K562 (cell line): Measurements from ENCODE around the gene STK16. TPM values are rescaled to one million over a fixed set of nuclear protein-coding genes. Genes with fewer than 3 reads are reported as not detected.

Experiments
- AFF4 ChIP-seq: sonication (generic); formaldehyde crosslinking; IDR thresholded peaks from 2 replicates; pipeline ENCODE4 v1.8.0; 2023; ENCODE audit warnings: mild to moderate bottlenecking, missing genetic modification reagents
- ARID1B ChIP-seq: fragments of 450-650 bp; IDR thresholded peaks from 2 replicates; pipeline ENCODE4 v1.6.1; 2016; ENCODE audit warnings: antibody characterized with exemption, mild to moderate bottlenecking, inconsistent platforms
- C11orf30 ChIP-seq: fragments of 450-650 bp; IDR thresholded peaks from 2 replicates; pipeline ENCODE4 v1.6.1; 2016; ENCODE audit warnings: low read depth, mild to moderate bottlenecking
- CBX2 ChIP-seq: fragments of 200-600 bp; sonication (generic); IDR thresholded peaks from one replicate; pipeline ENCODE4 v1.6.1; 2012; ENCODE audit warnings: mild to moderate bottlenecking, low read length, inconsistent platforms; ENCODE audit not compliant: insufficient read depth, poor library complexity, severe bottlenecking
- GMEB1 ChIP-seq: fragments of 250-450 bp; sonication (Bioruptor Pico); IDR thresholded peaks from 2 replicates; pipeline ENCODE4 v1.4.0; 2020; ENCODE audit warnings: mild to moderate bottlenecking
- HMG20A ChIP-seq: fragments of 450-650 bp; formaldehyde crosslinking; conservative IDR thresholded peaks from 2 replicates; pipeline ENCODE4 v1.4.0; 2020; ENCODE audit warnings: mild to moderate bottlenecking, mixed read lengths
- HOMEZ ChIP-seq: fragments of 250-450 bp; sonication (Bioruptor Pico); IDR thresholded peaks from 2 replicates; pipeline ENCODE4 v1.4.0; 2020; ENCODE audit warnings: mild to moderate bottlenecking, moderate library complexity
- HOXB6 ChIP-seq: fragments of 250-450 bp; sonication (Bioruptor Pico); IDR thresholded peaks from 2 replicates; pipeline ENCODE4 v1.5.1; 2022; ENCODE audit warnings: mild to moderate bottlenecking, borderline replicate concordance
- IFI16 ChIP-seq: fragments of 250-450 bp; sonication (Bioruptor Pico); IDR thresholded peaks from 2 replicates; pipeline ENCODE4 v2.1.2; 2022; ENCODE audit warnings: mild to moderate bottlenecking, inconsistent platforms
- KDM4B ChIP-seq, 2 experiments: fragments of 450-650 bp in 1 of 2; sonication (generic) in 1 of 2; IDR thresholded peaks; 2 replicates each; pipeline ENCODE4 v1.6.1; 2016 to 2017; ENCODE audit warnings: borderline replicate concordance in 2 of 2, antibody characterized with exemption in 1 of 2, low read depth in 1 of 2, mild to moderate bottlenecking in 1 of 2
- MTA1 ChIP-seq: fragments of 450-650 bp; IDR thresholded peaks from 2 replicates; pipeline ENCODE4 v1.6.1; 2017; ENCODE audit warnings: borderline replicate concordance
- NONO ChIP-seq, 2 experiments: fragments of 200-400 bp in 1 of 2; fragments of 450-650 bp in 1 of 2; formaldehyde crosslinking in 1 of 2; IDR thresholded peaks; 2 replicates each; pipeline ENCODE4 v1.6.1; 2017; ENCODE audit warnings: low read depth in 2 of 2, mild to moderate bottlenecking in 2 of 2, moderate library complexity in 2 of 2, low read length in 1 of 2
- SP1 ChIP-seq: sonication (generic); formaldehyde crosslinking; IDR thresholded peaks from 2 replicates; pipeline ENCODE4 v1.8.1; 2022; ENCODE audit warnings: mild to moderate bottlenecking, missing genetic modification reagents
- STAT5B ChIP-seq: fragments of 250-450 bp; sonication (Bioruptor Pico); IDR thresholded peaks from 2 replicates; pipeline ENCODE4 v1.8.0; 2021; ENCODE audit warnings: mild to moderate bottlenecking, inconsistent platforms
- ZNF347 ChIP-seq: fragments of 450-650 bp; formaldehyde crosslinking; IDR thresholded peaks from 2 replicates; pipeline ENCODE4 v1.4.0; 2020; ENCODE audit warnings: low read depth, mild to moderate bottlenecking, moderate library complexity
- polyA plus RNA-seq, 8 experiments: library from polyadenylated mRNA; depleted of rRNA in 4 of 8; stranded (reverse) in 5 of 8; unstranded in 3 of 8; fragments of >200 nt; fragmentation: Nextera tagmentation in 2 of 8; fragmentation: Illumina TruSeq in 1 of 8; extraction: Ambion mirVana in 2 of 8; extraction: Trizol in 1 of 8; gene quantifications; 2 replicates each; pipeline versions ENCODE4 v1.2.1 to v1.2.3, GENCODE V29; 2011 to 2014; ENCODE audit warnings: inconsistent platforms in 1 of 8, missing spikeins in 1 of 8
- total RNA-seq, 7 experiments: library from RNA; depleted of rRNA in 6 of 7; stranded (reverse); fragments of >200 nt in 6 of 7; fragmentation: Illumina TruSeq in 2 of 7; extraction: Trizol in 2 of 7; gene quantifications; 2 replicates each; pipeline versions ENCODE4 v1.2.1 to v1.2.3, GENCODE V29; 2011 to 2021; ENCODE audit warnings: low replicate concordance in 1 of 7
- TF ChIP-seq, protein P1 (sequence below): fragments of 250-450 bp; sonication (Bioruptor Pico); IDR thresholded peaks from 2 replicates; pipeline ENCODE4 v1.5.1; 2021; ENCODE audit warnings: mild to moderate bottlenecking

Gene STK16
- total and polyA plus RNA-seq, 9 of the 15 experiments (the other 6 are each of a cell fraction or from before 2014, with no cell fraction given), result 5.4 to 36.2 (median 17.8) TPM

DNA sequence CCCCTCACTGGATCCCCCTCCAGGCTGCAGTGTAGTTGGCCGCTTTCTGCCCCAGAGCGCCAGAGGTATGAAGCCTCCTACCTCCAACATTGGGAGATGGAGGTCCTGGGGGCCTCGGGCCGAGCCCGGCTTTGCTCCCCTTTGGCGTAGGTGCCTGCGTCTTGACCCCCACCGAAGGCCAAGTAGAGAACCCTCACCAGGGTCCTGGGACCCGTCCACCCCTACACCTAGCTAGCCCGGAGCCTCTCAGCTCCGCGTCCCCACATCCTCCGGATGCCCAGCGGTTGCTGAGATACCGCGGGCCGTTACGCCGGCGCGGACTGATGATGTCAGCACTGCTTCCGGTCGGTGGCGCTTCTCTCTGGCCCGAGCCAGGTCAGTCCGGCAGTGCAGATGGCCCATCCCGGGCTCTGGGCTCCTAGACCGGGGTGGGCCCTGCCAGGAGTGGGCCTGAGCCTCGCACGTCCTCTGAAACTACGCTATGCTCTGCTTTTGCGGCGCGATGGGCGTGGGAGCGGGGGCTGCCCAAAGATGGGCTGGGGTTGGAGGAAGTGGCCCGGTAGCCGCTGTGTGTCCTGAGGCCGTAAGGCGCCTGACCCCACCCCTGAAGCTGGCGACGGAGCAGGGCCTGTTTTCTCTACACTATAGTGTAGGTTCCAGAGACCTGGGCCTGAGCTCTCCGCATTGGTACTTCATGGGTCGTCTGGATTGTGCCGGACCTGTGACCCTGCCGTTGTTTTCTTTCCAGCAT lies at the start of gene STK16, which contains the start of gene GLB1L (continued):
- 0 out of 2 replicates have a peak, but pooled peaks have one; percentile 51 for TF ChIP-seq GMEB1 (CRISPR knock-in tag)
- TF ChIP-seq ARID1B, result 0 out of 2 replicates have a peak, but pooled peaks have one; percentile 25
- TF ChIP-seq, protein P1, sequence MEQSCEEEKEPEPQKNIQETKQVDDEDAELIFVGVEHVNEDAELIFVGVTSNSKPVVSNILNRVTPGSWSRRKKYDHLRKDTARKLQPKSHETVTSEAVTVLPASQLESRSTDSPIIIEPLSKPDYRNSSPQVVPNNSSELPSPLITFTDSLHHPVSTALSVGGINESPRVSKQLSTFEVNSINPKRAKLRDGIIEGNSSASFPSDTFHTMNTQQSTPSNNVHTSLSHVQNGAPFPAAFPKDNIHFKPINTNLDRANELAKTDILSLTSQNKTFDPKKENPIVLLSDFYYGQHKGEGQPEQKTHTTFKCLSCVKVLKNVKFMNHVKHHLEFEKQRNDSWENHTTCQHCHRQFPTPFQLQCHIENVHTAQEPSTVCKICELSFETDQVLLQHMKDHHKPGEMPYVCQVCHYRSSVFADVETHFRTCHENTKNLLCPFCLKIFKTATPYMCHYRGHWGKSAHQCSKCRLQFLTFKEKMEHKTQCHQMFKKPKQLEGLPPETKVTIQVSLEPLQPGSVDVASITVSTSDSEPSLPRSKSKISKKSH (CRISPR knock-in tag), result no peak
- no peak for TF ChIP-seq NONO (IDR thresholded peaks at IDR 0.05; ENCODE audit: low read depth in 2 of 2, low read length in 1 of 2)
- no peak for TF ChIP-seq AFF4 (CRISPR knock-in tag)
- no peak for TF ChIP-seq SP1 (CRISPR knock-in tag)
- peak; percentile 97 for TF ChIP-seq MTA1
- no peak for TF ChIP-seq IFI16 (CRISPR knock-in tag)
- TF ChIP-seq KDM4B (IDR thresholded peaks at IDR 0.05; ENCODE audit: borderline replicate concordance in 2 of 2, low read depth in 1 of 2), result peak in 1 of 2 experiments; percentile 51; a peak in 1 of 4 replicates
- TF ChIP-seq STAT5B, result no peak
- TF ChIP-seq CBX2, result no peak
- TF ChIP-seq HOXB6 (CRISPR knock-in tag), result no peak
- no peak for TF ChIP-seq HMG20A (CRISPR knock-in tag)
- TF ChIP-seq HOMEZ (CRISPR knock-in tag), result no peak
- TF ChIP-seq ZNF347, result no peak
- peak; percentile 95 for TF ChIP-seq C11orf30
